WTC11 (cell line): ENCODE data around the gene TRAFD1. TPM values are rescaled to one million over a fixed set of nuclear protein-coding genes. Genes with fewer than 3 reads are reported as not detected.

ENCODE experiments used
- ATAC-seq: fragments of 200-7000 bp; cut with Tn5 transposase; 2 replicates; pipeline ENCODE4 v1.10.0; 2021; ENCODE audit warnings: mild to moderate bottlenecking, moderate library complexity
- CTCF ChIA-PET: fragments of 300-600 bp; sonication (Branson Sonifier 250); formaldehyde crosslinking; loops from one replicate; lab custom pipeline; 2021; ENCODE audit warnings: antibody characterized with exemption; lab: Charles Lee
- POLR2A ChIA-PET: fragments of 350-600 bp; sonication (Branson Sonifier 250); formaldehyde crosslinking; loops from one replicate; lab custom pipeline; 2021; ENCODE audit warnings: antibody characterized with exemption; lab: Charles Lee
- DNase-seq: peaks from one replicate; pipeline ENCODE4 v3.0.0; 2021; ENCODE audit warnings: low spot score
- H3K27ac Mint-ChIP-seq: 2 replicates; pipeline ENCODE4 v1.8.0; 2021; ENCODE audit warnings: mixed read lengths
- H3K27me3 Mint-ChIP-seq: 2 replicates; pipeline ENCODE4 v1.8.0; 2021; ENCODE audit warnings: low read depth, mild to moderate bottlenecking, moderate library complexity, mixed read lengths
- H3K36me3 Mint-ChIP-seq: 2 replicates; pipeline ENCODE4 v1.8.0; 2021; ENCODE audit warnings: mixed read lengths
- H3K4me1 Mint-ChIP-seq: 2 replicates; pipeline ENCODE4 v1.8.0; 2022; ENCODE audit warnings: mixed read lengths
- H3K4me3 Mint-ChIP-seq: 2 replicates; pipeline ENCODE4 v1.8.0; 2021; ENCODE audit warnings: mild to moderate bottlenecking, moderate library complexity, mixed read lengths
- H3K9me3 Mint-ChIP-seq: 2 replicates; pipeline ENCODE4 v1.8.0; 2021; ENCODE audit warnings: mixed read lengths
- CBFB ChIP-seq: sonication (generic); formaldehyde crosslinking; IDR thresholded peaks from 2 replicates; pipeline ENCODE4 v1.8.1; 2022; ENCODE audit warnings: mild to moderate bottlenecking, low read depth, missing genetic modification reagents
- CREB1 ChIP-seq: sonication (generic); formaldehyde crosslinking; IDR thresholded peaks from 2 replicates; pipeline ENCODE4 v1.8.0; 2023; ENCODE audit warnings: mild to moderate bottlenecking, missing genetic modification reagents
- E2F1 ChIP-seq: sonication (generic); formaldehyde crosslinking; IDR thresholded peaks from 2 replicates; pipeline ENCODE4 v1.8.0; 2022; ENCODE audit warnings: mild to moderate bottlenecking, missing genetic modification reagents
- EMX1 ChIP-seq: fragments of 250-450 bp; sonication (Bioruptor Pico); IDR thresholded peaks from 2 replicates; pipeline ENCODE4 v1.8.0; 2021; ENCODE audit warnings: mild to moderate bottlenecking
- HMGXB4 ChIP-seq: sonication (generic); formaldehyde crosslinking; IDR thresholded peaks from 2 replicates; pipeline ENCODE4 v1.8.1; 2023; ENCODE audit warnings: mild to moderate bottlenecking, moderate library complexity, missing genetic modification reagents
- MAX ChIP-seq: sonication (generic); formaldehyde crosslinking; IDR thresholded peaks from 2 replicates; pipeline ENCODE4 v1.8.0; 2022; ENCODE audit warnings: mild to moderate bottlenecking, missing genetic modification reagents
- NFYB ChIP-seq: sonication (generic); formaldehyde crosslinking; conservative IDR thresholded peaks from 2 replicates; pipeline ENCODE4 v1.8.0; 2022; ENCODE audit warnings: low read depth, missing genetic modification reagents
- NR1H2 ChIP-seq: sonication (generic); formaldehyde crosslinking; IDR thresholded peaks from 2 replicates; pipeline ENCODE4 v1.9.0; 2021; ENCODE audit warnings: mild to moderate bottlenecking, moderate library complexity, missing genetic modification reagents
- NR3C1 ChIP-seq: sonication (generic); formaldehyde crosslinking; conservative IDR thresholded peaks from 2 replicates; pipeline ENCODE4 v1.8.1; 2023; ENCODE audit warnings: low read depth, mild to moderate bottlenecking, missing genetic modification reagents
- OVOL2 ChIP-seq: fragments of 250-450 bp; sonication (Bioruptor Pico); IDR thresholded peaks from 2 replicates; pipeline ENCODE4 v1.9.0; 2021; ENCODE audit warnings: mild to moderate bottlenecking, borderline replicate concordance
- RELA ChIP-seq: sonication (generic); formaldehyde crosslinking; IDR thresholded peaks from 2 replicates; pipeline ENCODE4 v1.8.1; 2022; ENCODE audit warnings: missing genetic modification reagents, mild to moderate bottlenecking, borderline replicate concordance
- SMAD3 ChIP-seq: sonication (generic); formaldehyde crosslinking; IDR thresholded peaks from 2 replicates; pipeline ENCODE4 v1.8.0; 2022; ENCODE audit warnings: missing genetic modification reagents, mild to moderate bottlenecking, borderline replicate concordance
- ZBTB43 ChIP-seq: sonication (generic); formaldehyde crosslinking; IDR thresholded peaks from 2 replicates; pipeline ENCODE4 v1.8.1; 2023; ENCODE audit warnings: mild to moderate bottlenecking, missing genetic modification reagents
- ZNF138 ChIP-seq: sonication (generic); formaldehyde crosslinking; conservative IDR thresholded peaks from 2 replicates; pipeline ENCODE4 v1.8.1; 2022; ENCODE audit warnings: mild to moderate bottlenecking, moderate library complexity, missing genetic modification reagents
- ZNF281 ChIP-seq: sonication (generic); formaldehyde crosslinking; IDR thresholded peaks from 2 replicates; pipeline ENCODE4 v1.8.0; 2023; ENCODE audit warnings: mild to moderate bottlenecking, missing genetic modification reagents
- ZNF317 ChIP-seq: sonication (generic); formaldehyde crosslinking; IDR thresholded peaks from 2 replicates; pipeline ENCODE4 v1.8.1; 2023; ENCODE audit warnings: low read depth, mild to moderate bottlenecking, moderate library complexity, missing genetic modification reagents, borderline replicate concordance
- ZNF425 ChIP-seq: fragments of 250-450 bp; sonication (Bioruptor Pico); conservative IDR thresholded peaks from 2 replicates; pipeline ENCODE4 v1.9.0; 2021; ENCODE audit warnings: mild to moderate bottlenecking
- ZNF512 ChIP-seq: sonication (generic); formaldehyde crosslinking; IDR thresholded peaks from 2 replicates; pipeline ENCODE4 v1.8.1; 2022; ENCODE audit warnings: missing genetic modification reagents, borderline replicate concordance
- ZNF532 ChIP-seq: fragments of 250-450 bp; sonication (Bioruptor Pico); IDR thresholded peaks from 2 replicates; pipeline ENCODE4 v1.9.0; 2021; ENCODE audit warnings: mild to moderate bottlenecking, borderline replicate concordance
- ZNF671 ChIP-seq: fragments of 250-450 bp; sonication (Bioruptor Pico); IDR thresholded peaks from 2 replicates; pipeline ENCODE4 v1.8.0; 2021; ENCODE audit warnings: mild to moderate bottlenecking
- total RNA-seq: library from RNA; stranded (reverse); gene quantifications from 3 replicates; pipeline ENCODE4 v1.2.3, GENCODE V29; 2021

TRAFD1 gene
- total RNA-seq, 1 experiment from 2014 or later: 25.1 TPM

GRCh38 chr12:112160611-112161010 is 35.3 kb downstream of the TRAFD1 start (continued):
- TF ChIP-seq HMGXB4 (CRISPR knock-in tag): no peak
- no peak for TF ChIP-seq CBFB
- TF ChIP-seq NFYB (CRISPR knock-in tag): no peak
- TF ChIP-seq E2F1: no peak
- no peak for TF ChIP-seq ZNF425 (CRISPR knock-in tag)
- no peak for TF ChIP-seq ZBTB43
- no peak for TF ChIP-seq NR1H2 (CRISPR knock-in tag)
- TF ChIP-seq SMAD3 (CRISPR knock-in tag): no peak
- no peak for TF ChIP-seq RELA (CRISPR knock-in tag)
- TF ChIP-seq EMX1 (CRISPR knock-in tag): no peak
- no peak for TF ChIP-seq ZNF138 (CRISPR knock-in tag)
- TF ChIP-seq ZNF317 (CRISPR knock-in tag): no peak
- TF ChIP-seq ZNF512 (CRISPR knock-in tag): no peak
- no peak for TF ChIP-seq ZNF671 (CRISPR knock-in tag)

GRCh38 chr12:112161711-112162110 is 36.4 kb downstream of the TRAFD1 start:
- Mint-ChIP-seq H3K4me3 (no peak overlapping the region), H3K27me3 (no peaks in the 10 kb centered on the region), H3K4me1 (no peaks in the 10 kb centered on the region), H3K36me3 (peaks cover 45% of the 10 kb centered on the region), H3K9me3 (peaks cover 17% of the 10 kb centered on the region), H3K27ac (no peak overlapping the region)
- ChIA-PET CTCF (no interaction called here), POLR2A (no interaction called here)
- DNase-seq (no peak), ATAC-seq (no peak)
- TF ChIP-seq CREB1 (no peak), MAX (CRISPR knock-in tag) (no peak), CBFB (no peak), ZNF532 (CRISPR knock-in tag) (no peak), NR3C1 (CRISPR knock-in tag) (no peak), OVOL2 (CRISPR knock-in tag) (no peak), NFYB (CRISPR knock-in tag) (no peak), ZNF281 (CRISPR knock-in tag) (no peak)
